Mesothelial cell of epicardium (in vitro differentiated cells): ENCODE data around the gene SPI1. TPM values are rescaled to one million over a fixed set of nuclear protein-coding genes. Genes with fewer than 3 reads are reported as not detected.

Experiments used
- DNase-seq, 2 experiments: peaks; one replicate each; pipeline ENCODE4 v3.0.0; 2021; ENCODE audit warnings: low spot score in 2 of 2; ENCODE audit not compliant: unreplicated experiment in 2 of 2
- H3K27ac Mint-ChIP-seq: 2 replicates; pipeline ENCODE4 v1.8.0; 2021; ENCODE audit warnings: mixed read lengths
- H3K27me3 Mint-ChIP-seq: 2 replicates; pipeline ENCODE4 v1.8.0; 2021; ENCODE audit warnings: low read depth, mixed read lengths
- H3K36me3 Mint-ChIP-seq: 2 replicates; pipeline ENCODE4 v1.8.0; 2021; ENCODE audit warnings: mixed read lengths
- H3K4me1 Mint-ChIP-seq: 2 replicates; pipeline ENCODE4 v1.8.0; 2021; ENCODE audit warnings: mixed read lengths
- H3K4me3 Mint-ChIP-seq: 2 replicates; pipeline ENCODE4 v1.8.0; 2021; ENCODE audit warnings: mild to moderate bottlenecking, moderate library complexity, mixed read lengths
- H3K9me3 Mint-ChIP-seq: 2 replicates; pipeline ENCODE4 v1.8.0; 2021; ENCODE audit warnings: mixed read lengths
- CTCF ChIP-seq: fragments of 200-600 bp; sonication (generic); IDR thresholded peaks from one replicate; pipeline ENCODE4 v1.5.0; 2021; ENCODE audit warnings: antibody characterized with exemption; ENCODE audit not compliant: unreplicated experiment
- total RNA-seq: library from RNA; stranded (reverse); gene quantifications from 3 replicates; pipeline ENCODE4 v1.2.1, GENCODE V29; 2021

SPI1 gene
- total RNA-seq, 1 donor from 2014 or later, result not detected

DNA sequence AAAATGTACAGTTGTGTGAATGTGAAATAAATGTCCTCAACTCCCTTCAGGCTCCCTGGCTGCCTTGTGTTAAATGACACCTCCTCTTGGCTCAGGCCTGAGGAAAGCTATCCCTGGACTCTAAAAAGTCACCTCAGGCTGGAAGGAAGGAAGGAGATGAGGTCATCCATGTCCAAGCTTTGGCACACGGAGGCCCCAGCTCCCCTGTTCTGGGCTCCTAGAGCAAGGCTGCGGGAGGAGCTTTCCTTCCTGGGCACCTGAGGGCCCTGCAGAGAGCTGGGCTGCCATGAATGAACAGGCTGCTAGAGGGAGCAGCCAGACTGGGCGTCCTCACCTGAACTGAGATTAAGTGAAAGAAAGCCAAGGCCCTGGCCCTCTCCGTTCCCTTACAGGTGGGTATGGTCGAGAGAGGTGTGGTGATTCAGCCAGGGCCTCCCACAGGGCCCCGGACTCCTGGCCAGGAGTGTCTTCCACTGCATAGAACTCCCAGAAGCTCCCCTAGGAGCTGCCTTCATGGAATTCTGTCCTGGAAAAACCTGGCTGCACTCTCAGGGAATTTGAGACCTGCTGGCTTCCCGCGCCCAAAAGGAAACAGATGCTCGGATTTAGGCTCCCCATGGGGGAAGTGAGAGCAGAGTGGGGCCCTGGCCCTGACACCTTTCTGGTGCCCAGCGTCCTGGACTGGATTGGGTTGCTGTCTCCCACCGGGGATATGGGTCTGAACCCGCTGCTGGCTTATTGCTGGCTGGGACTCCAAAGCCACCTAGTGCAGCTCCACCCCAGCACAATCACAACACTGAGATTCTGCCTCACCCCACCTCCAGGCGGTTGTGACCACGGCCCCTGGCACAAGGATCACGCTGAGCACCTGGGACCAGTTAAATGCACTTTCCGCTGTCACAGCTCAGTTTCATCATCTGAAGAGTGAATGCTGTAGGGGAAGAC lies 48.1 kb downstream of the SPI1 start:
- Mint-ChIP-seq H3K27me3 (no peaks in the 10 kb centered on the region), H3K4me3 (no peak overlapping the region), H3K4me1 (no peaks in the 10 kb centered on the region), H3K9me3 (no peaks in the 10 kb centered on the region), H3K36me3 (peaks cover 16% of the 10 kb centered on the region), H3K27ac (no peak overlapping the region)
- TF ChIP-seq CTCF, result no peak
- DNase-seq, result no peak

DNA sequence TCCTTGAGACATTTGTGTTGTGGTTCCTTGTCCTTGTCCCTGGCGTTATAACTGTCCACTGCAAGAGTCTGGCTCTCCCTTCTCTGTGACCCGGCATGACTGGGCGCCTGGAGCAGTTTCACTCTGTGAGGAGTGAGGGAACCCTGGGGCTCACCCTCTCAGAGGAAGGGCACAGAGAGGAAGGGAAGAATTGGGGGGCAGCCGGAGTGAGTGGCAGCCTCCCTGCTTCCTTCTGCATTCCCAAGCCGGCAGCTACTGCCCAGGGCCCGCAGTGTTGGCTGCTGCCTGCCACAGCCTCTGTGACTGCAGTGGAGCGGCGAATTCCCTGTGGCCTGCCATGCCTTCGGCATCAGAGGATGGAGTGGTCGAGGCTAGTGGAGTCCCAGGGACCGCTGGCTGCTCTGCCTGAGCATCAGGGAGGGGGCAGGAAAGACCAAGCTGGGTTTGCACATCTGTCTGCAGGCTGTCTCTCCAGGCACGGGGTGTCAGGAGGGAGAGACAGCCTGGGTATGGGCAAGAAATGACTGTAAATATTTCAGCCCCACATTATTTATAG lies 48.8 kb downstream of the SPI1 start:
- Mint-ChIP-seq H3K27ac (no peak overlapping the region), H3K9me3 (no peaks in the 10 kb centered on the region), H3K4me1 (no peaks in the 10 kb centered on the region), H3K36me3 (peaks cover 22% of the 10 kb centered on the region), H3K4me3 (no peak overlapping the region), H3K27me3 (no peaks in the 10 kb centered on the region)
- DNase-seq, result no peak
- no peak for TF ChIP-seq CTCF

DNA sequence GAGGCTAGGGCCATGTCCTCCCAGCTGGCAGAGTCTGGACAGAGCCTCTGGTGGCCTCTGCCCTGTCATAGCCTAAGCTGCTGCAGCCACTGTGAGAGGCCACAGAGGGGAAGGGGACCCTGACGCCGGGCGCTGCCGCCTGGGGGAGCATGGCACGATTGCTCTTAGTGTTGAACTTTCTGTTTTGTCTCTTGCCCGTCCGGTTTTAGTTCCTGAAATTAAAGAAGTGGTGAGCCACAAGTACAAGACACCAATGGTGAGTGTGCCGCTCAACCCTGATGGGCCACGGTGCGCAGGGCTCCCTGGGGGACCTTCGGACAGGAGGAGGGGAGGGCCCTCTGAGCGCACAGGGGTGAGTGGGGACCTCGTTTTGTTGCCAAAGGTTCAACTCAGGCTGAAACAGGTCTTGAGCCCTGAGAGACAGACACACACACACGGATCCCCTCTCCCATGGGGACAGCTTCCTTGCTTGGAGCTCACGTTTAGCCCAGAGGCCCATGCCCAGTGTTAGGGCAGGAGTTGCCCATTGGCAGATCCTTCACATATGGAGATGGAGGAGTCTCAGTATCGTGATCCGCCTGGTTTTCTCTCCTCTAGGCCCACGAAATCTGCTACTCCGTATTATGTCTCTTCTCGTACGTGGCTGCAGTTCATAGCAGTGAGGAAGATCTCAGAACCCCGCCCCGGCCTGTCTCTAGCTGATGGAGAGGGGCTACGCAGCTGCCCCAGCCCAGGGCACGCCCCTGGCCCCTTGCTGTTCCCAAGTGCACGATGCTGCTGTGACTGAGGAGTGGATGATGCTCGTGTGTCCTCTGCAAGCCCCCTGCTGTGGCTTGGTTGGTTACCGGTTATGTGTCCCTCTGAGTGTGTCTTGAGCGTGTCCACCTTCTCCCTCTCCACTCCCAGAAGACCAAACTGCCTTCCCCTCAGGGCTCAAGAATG lies 49.6 kb downstream of the SPI1 start:
- Mint-ChIP-seq H3K4me3 (no peak overlapping the region), H3K9me3 (no peaks in the 10 kb centered on the region), H3K27me3 (no peaks in the 10 kb centered on the region), H3K27ac (no peak overlapping the region), H3K36me3 (peaks cover 22% of the 10 kb centered on the region), H3K4me1 (no peaks in the 10 kb centered on the region)
- DNase-seq, result no peak
- TF ChIP-seq CTCF, result no peak

DNA sequence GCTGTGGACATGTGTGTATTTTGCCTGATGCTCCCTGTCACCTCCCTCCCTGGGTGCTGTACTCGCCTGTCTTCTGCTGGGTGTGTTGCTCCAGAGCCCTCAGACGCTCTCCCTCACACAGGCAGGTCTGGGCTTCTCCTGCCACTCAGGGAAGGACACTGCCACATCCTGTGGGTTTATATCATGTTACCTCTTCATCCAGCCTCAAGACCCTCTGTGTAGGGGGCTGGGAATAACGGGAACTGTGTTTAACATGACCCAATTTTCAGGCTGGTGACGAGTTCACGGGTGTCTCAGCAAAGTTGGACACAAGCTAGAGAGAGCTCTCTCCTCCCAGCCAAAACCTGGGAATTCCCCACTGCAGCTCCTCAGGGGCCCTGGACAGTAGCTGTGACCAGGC lies 50.4 kb downstream of the SPI1 start:
- DNase-seq, result no peak
- no peaks in the 10 kb centered on the region for H3K9me3 Mint-ChIP-seq
- no peaks in the 10 kb centered on the region for H3K27me3 Mint-ChIP-seq
- H3K4me1 Mint-ChIP-seq, result no peaks in the 10 kb centered on the region
- peaks cover 22% of the 10 kb centered on the region for H3K36me3 Mint-ChIP-seq
- H3K4me3 Mint-ChIP-seq, result no peak overlapping the region
- H3K27ac Mint-ChIP-seq, result no peak overlapping the region
- TF ChIP-seq CTCF, result no peak

GRCh38 chr11:47327025-47327424 lies 51.3 kb downstream of the SPI1 start:
- peaks cover 23% of the 10 kb centered on the region for H3K36me3 Mint-ChIP-seq
- no peak overlapping the region for H3K4me3 Mint-ChIP-seq
- no peak overlapping the region for H3K27ac Mint-ChIP-seq
- H3K9me3 Mint-ChIP-seq, result no peaks in the 10 kb centered on the region
- DNase-seq, result no peak
- no peaks in the 10 kb centered on the region for H3K27me3 Mint-ChIP-seq
- H3K4me1 Mint-ChIP-seq, result no peaks in the 10 kb centered on the region
- no peak for TF ChIP-seq CTCF
